GM18526 (cell line): ENCODE results near the gene WBP11.

Experiments used
- POLR2A ChIP-seq: IDR thresholded peaks from 3 replicates; pipeline ENCODE4 v1.6.1; 2011; ENCODE audit not compliant: insufficient read length; ENCODE audit errors: extremely low read depth

WBP11 gene

GRCh38 chr12:14834509-14834908 is 31.2 kb upstream of the WBP11 start:
- TF ChIP-seq POLR2A, result no peak

GRCh38 chr12:14833952-14834351 is 30.7 kb upstream of the WBP11 start:
- TF ChIP-seq POLR2A, result no peak

GRCh38 chr12:14833336-14833735 is 30.1 kb upstream of the WBP11 start:
- TF ChIP-seq POLR2A, result no peak

GRCh38 chr12:14828892-14829291 is 25.6 kb upstream of the WBP11 start:
- TF ChIP-seq POLR2A, result no peak

GRCh38 chr12:14827043-14827442 is 23.8 kb upstream of the WBP11 start:
- TF ChIP-seq POLR2A, result no peak

- TF ChIP-seq POLR2A, result no peak
Observed at GRCh38 chr12:14826491-14826890, 23.2 kb upstream of the WBP11 start.

- no peak for TF ChIP-seq POLR2A
Observed at GRCh38 chr12:14825256-14825655, 22.0 kb upstream of the WBP11 start.

GRCh38 chr12:14824012-14824634 is 20.8 kb upstream of the WBP11 start:
- no peak for TF ChIP-seq POLR2A

GRCh38 chr12:14814014-14814413 is 10.7 kb upstream of the WBP11 start, which contains the start of gene SMCO3:
SMCO3 (minus strand) TSS chr12:14814182; CDS start chr12:14806680, 7,502 bp downstream.
- TF ChIP-seq POLR2A, result no peak

GRCh38 chr12:14811486-14811885 is 8.2 kb upstream of the WBP11 start:
- TF ChIP-seq POLR2A, result no peak

GRCh38 chr12:14810953-14811483 is 7.7 kb upstream of the WBP11 start:
- TF ChIP-seq POLR2A, result no peak

- TF ChIP-seq POLR2A, result no peak
Observed at GRCh38 chr12:14810167-14810952, 7.1 kb upstream of the WBP11 start.

- TF ChIP-seq POLR2A, result no peak
Observed at GRCh38 chr12:14803830-14804160, 517 bp upstream of the WBP11 start.

- TF ChIP-seq POLR2A, result no peak
Observed at GRCh38 chr12:14802721-14803010, 612 bp downstream of the WBP11 start.

GRCh38 chr12:14802247-14802646 is 1.0 kb downstream of the WBP11 start:
- TF ChIP-seq POLR2A, result no peak

- no peak for TF ChIP-seq POLR2A
Observed at GRCh38 chr12:14795028-14795448, 8.2 kb downstream of the WBP11 start.

GRCh38 chr12:14785568-14785967 is 17.7 kb downstream of the WBP11 start:
- no peak for TF ChIP-seq POLR2A
